Mononuclear cell (primary cell): ENCODE data around the gene NOS1. TPM values are rescaled to one million over a fixed set of nuclear protein-coding genes. Genes with fewer than 3 reads are reported as not detected.

Experiments
- total RNA-seq: library from RNA; depleted of rRNA; stranded (reverse); fragments of >200 nt; gene quantifications from one replicate; pipeline ENCODE4 v1.2.3, GENCODE V29; 2012

Gene NOS1
- total RNA-seq, 1 donor = not detected

Other genes starting within 250 kb of the NOS1 start
- gene FBXO21, start 171.2 kb downstream of the NOS1 start, total RNA-seq = 92.8 TPM